AG20443 (cell line): ENCODE measurements around the gene NDUFAB1.
"Not testable (repeated sequence)": the region's sequence is repeated elsewhere in the genome, so short reads cannot be mapped to it uniquely, and the experiment has no call there.

Experiments
- DNase-seq: peaks from one replicate; pipeline ENCODE4 v3.0.0; 2012; ENCODE audit warnings: low spot score, mixed read lengths

The NDUFAB1 gene

DNA sequence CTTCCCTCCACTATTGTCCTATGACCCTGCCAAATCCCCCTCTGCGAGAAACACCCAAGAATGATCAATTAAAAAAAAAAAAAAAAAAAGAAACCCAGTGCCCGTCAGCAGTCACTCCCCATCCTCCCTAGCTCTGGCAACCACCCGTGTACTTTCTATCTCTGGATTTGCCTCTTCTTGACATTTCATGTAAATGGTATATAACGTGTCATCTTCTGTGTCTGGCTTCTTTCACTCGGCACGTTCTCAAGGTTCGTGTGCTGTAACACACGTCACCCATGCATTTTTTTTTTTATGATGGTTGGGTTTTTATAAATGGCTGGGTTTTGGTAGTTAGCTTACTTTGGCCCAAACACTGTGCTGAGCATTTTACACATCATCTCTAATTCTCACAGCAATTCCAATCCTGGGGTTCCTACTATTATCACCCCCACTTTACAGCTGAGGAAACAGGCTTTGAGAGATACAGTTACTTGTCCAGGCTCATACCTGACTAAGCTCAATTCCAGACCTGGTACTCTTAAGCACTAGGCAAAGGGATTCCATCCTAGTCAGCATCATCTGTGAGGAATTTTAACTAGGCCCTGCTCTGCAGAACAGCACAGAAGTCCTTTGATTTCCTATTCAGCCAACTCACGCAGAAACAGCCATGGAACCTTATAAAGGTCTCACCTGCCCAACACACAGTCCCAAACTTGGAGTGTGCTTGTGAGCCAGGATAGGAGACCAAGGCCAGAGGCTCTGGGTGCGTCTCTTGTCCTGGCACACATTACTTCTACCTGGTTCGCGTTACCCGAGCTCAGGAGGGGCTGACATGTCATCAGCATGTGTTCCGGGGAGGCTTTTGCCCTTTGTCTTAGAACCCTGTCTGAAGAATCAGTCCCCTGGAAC lies 11.7 kb downstream of the NDUFAB1 start:
- no peak for DNase-seq

GRCh38 chr16:23583271-23583670 lies 12.8 kb downstream of the NDUFAB1 start:
- not testable (repeated sequence) for DNase-seq

GRCh38 chr16:23581764-23582163 lies 14.4 kb downstream of the NDUFAB1 start:
- no peak for DNase-seq

DNA sequence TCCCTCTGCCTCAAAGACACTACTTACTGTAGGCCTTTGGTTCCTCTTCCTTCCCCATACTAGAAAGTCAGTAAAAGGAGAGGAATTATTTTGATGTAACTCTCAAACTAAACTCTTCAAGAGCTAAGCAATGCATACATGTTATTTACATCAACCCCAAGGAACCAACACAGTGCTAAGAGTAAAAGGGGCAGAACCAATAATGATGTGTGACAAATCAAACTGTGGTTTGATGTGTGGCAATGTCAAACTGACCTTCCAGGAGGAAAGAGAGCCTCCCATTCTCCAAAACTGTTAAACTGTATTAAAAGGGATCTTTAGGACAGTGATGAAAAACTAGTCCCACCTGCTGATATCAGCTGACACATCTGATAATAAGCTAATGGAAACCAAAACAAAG lies 15.7 kb downstream of the NDUFAB1 start:
- no peak for DNase-seq

DNA sequence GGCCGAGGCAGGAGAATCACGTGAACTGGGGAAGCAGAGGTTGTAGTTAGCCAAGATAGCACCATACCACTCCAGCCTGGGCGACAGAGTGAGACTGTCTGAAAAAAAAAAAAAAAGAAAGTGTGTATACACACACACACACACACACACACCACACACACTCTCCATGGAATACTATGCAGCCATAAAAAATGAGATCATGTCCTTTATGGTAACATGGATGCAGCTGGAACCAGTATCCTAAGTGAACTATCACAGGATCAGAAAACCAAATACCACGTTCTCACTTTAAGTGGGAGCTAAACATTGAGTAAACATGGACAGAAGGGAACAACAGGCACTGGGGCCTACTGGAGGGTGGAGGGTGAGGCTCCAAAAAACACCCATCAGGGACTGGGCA lies 16.7 kb downstream of the NDUFAB1 start:
- DNase-seq, result no peak

GRCh38 chr16:23578101-23578830 lies 17.9 kb downstream of the NDUFAB1 start:
- no peak for DNase-seq

DNA sequence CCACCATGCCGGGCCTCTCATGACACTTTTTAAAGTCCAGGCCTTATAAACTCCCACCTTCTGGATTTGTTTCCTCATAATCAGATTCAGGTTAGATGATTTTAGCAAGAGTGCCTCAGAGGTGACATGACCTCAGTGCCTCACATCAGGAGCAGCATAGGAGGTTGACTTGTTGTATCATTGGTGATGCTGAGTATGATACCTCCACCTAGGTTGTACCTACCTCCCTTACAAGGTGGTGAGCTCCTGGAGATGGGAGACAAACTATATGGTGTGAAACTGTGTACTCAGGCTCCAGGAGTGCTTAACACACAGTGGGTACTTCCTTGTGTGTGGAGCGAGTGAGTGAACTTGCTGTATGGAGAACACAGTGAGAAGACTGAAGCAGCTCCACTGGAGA lies 18.6 kb downstream of the NDUFAB1 start:
- DNase-seq, result no peak

GRCh38 chr16:23575834-23576233 lies 20.3 kb downstream of the NDUFAB1 start:
- no peak for DNase-seq

DNA sequence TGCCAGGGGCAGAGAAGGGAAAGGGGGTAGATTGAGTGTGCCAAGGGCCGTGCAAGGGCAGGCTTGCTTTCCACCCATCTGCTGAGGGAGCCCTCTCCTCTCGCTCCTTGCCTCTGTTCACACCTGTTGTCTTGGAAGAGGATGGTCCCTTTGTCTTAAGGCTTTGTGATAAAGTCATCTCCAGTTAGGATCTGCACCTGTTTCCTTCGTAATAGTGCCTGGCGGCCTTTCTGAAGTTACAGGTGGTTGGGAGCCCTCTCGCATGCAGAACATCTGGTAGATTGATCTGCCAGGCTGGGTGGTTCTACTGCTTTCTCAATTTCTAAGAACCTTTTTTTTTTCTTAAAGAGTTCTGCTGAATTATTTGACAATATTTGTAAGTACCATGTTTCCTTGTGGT lies 22.3 kb downstream of the NDUFAB1 start:
- DNase-seq, result no peak

GRCh38 chr16:23572394-23572793 lies 23.7 kb downstream of the NDUFAB1 start:
- no peak for DNase-seq

- DNase-seq, result no peak
Measured at GRCh38 chr16:23571895-23572294, 24.2 kb downstream of the NDUFAB1 start.

DNA sequence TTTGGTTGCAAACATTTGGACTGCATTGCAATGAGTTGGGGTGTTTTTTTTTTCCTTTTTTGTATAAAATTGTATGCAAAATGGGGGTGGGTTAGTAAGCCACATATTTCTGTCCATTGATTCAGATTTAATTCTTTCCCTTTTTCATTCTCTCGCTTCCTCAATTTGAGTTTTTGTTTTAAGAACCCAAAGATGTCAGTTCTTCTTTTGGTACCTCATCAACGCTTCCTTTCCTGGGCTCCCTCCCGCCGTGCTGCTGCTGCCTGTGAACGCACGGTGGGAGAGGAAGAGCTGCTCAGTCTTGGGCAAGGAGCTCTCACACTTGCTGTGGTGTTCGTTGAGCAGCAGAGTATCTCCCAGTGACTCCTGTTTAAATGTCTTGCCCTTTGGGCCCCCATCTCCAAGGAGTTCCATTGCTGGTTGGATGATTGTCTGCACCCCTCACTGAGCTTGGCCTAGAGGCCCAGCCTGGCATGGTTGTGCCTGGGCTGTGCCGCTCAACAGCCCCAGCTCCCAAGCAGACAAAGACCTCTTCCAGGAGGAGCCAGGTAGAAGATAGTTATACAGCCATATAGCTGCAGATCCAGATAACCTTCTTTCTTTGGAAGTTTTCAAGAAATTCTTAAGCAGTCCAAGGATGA lies 25.0 kb downstream of the NDUFAB1 start:
- DNase-seq, result no peak

- no peak for DNase-seq
Measured at GRCh38 chr16:23567602-23568001, 28.5 kb downstream of the NDUFAB1 start.

- DNase-seq, result no peak
Measured at GRCh38 chr16:23566724-23567123, 29.4 kb downstream of the NDUFAB1 start.

DNA sequence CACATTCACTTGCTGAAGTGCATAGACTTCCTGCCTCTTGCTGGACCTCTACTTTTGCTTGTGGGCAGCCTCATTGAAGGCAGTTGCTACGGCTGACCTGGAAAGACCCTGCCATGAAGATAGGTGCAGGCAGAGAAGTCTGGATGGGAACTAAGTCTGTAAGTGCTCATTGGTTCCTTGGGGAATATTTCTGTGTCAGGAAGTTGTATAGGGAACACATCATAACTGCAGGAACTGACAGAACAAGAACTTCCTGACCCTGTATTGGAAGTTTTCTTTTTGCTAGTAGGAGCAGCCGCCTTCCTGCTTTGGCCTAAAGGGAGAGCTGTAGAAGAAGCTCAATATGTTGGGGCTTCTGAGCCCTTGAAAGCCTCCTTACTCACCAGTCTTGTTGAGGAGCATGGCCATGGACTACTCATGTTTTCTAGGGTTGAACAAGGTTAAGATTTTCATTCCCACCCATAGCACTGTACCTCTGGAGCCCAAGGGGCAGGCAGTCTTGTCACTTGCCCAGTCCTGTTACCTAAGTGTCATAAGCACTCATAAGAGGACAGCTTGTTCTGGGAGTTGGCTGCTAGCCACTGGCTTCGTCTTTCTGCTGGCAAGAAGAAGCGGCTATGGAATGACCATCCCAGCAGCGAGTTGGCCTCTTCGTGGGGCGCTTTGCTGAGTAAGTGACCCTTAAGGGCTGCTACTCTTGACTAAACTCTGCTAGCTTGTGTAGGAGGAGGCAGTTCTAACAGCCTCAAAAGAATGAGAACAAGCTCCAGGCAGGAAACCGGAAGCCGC lies 31.3 kb downstream of the NDUFAB1 start:
- DNase-seq, result no peak

GRCh38 chr16:23563186-23563585 lies 32.9 kb downstream of the NDUFAB1 start:
- no peak for DNase-seq

DNA sequence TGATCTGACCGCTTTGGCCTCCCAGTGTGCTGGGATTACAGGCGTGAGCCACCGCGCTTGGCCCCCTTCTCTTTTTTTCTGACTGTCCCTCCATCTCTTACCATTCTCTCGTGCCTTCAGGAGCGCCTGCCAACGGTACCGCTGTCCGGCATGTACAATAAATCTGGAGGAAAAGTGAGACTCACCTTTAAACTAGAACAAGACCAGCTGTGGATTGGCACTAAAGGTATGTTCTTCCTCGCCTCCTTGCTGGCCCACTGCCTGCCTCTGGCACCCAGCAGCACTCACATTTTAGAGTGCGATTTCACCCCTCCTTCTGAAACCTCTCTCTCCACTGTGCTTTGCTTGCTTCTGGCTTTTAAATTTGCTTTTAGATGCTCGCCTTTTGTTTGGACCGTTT lies 33.6 kb downstream of the NDUFAB1 start:
- no peak for DNase-seq

DNA sequence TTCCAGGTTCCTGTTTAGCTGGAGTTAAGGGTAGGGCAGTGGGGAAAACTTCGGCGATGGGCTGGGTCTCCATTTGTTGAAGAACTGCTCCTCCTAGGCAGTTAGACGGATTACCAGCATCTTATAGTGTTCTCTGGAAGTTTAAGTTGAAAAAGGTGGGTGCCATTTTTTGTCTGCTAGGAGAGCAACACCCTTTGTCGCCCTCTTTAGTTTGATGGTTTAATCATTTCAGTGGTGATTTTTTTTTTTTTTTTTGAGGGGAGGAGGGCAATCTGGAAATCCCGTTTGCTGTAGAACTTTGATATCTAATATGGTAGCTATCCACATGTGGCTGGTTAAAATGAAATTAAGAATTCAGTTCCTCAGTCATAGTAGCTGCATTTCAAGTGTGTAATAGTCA lies 34.5 kb downstream of the NDUFAB1 start:
- DNase-seq, result no peak

DNA sequence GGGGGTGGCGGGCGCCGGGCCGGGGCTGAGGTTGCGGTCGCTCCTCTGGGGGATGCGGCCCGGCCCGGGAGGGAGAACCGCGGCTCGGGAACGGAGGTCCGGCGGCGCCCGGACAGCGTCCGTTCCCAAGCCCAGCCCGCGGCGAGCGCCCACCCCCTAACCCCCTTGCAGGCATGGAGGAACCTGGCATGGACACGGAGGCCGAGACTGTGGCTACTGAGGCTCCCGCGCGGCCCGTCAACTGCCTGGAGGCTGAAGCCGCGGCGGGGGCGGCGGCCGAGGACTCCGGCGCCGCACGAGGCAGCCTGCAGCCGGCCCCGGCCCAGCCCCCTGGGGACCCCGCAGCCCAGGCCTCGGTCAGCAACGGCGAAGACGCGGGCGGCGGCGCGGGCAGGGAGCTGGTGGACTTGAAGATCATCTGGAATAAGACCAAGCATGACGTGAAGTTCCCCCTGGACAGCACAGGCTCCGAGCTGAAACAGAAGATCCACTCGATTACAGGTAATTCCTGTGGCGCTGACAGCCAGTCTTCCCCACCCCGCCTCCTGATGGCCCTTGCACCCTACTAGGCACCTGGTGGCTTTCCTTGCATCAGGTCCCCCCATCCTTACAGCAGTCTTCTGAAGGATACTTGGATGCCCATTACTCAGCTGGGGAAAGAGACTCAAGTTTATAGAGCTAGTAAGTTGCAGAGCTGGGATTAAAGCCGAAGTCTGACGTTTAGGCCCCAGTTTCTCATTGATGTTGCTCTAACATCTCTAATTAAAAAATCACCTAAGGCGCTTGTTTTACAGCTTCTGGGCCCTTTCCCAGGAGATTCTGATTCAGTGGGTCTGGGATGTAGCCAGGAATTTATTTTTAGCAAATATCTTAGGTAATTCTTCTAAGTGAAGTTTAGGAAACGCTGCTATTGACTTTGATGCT lies 38.1 kb downstream of the NDUFAB1 start:
- DNase-seq, result no peak

- DNase-seq, result peak; percentile 97
Measured at GRCh38 chr16:23556881-23557778, 39.0 kb downstream of the NDUFAB1 start, which contains the start of the genes EARS2 and UBFD1. Gene EARS2 (minus strand): TSS chr16:23557350. CDS start chr16:23557343, 7 bp downstream. Gene UBFD1 (plus strand): TSS chr16:23557727. CDS start chr16:23557743, 16 bp downstream.
